SKM-1 (cell line): ENCODE data around the gene ZNF727.
"Not testable (repeated sequence)": the region's sequence is repeated elsewhere in the genome, so short reads cannot be mapped to it uniquely, and the experiment has no call there.

Experiments used
- DNase-seq: peaks from one replicate; lab custom pipeline; 2025; ENCODE audit not compliant: unreplicated experiment; lab: John Stamatoyannopoulos, UW

ZNF727 gene

DNA sequence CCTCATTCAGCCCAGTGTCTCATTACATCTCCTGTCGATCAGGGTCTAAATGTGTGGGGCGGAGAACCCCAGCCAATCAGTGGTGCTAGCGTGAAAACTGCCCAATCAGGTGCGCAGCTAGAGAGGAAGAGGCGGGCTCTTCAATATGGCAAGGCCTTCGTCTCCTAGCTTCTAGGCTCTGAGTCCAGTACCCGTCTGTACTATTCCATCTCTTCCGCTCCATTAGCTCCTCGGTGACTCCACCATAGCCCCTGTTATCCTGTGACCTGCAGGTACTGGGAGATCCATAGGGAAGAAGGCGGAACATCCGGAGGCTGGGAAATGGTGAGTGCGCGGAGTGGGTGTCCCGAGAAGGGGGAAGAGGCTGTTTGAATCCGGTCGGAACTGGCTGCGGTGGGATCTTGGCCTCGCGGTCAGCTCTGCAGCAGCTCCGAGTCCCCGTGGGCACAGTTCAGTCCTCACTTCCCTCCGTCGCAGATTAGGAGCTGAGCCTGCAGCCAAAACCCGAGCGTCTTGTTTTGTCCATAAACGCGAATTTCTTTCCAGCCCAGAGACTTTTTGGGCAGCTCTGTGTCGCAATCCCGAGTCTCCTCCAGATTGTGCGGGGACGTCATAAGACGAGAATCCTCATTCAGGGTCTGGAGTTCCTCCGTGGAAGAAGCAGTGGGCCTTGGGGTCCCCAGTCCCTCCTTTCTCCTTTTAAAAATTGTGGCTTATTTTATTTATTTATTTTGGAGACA is at the start of gene ZNF727:
Gene ZNF727 (plus strand): TSS at position 134 of the 740 bp plus-strand sequence. CDS start 188 bp downstream, at position 322.
- no peak for DNase-seq

- no peak for DNase-seq
These were observed 46.7 kb upstream of the ZNF727 start, which contains the start of gene ZNF722 for GRCh38 chr7:63998549-63998948. TSS of gene ZNF722 (plus strand) at chr7:63998849. CDS start at chr7:63998962, 113 bp downstream.

- DNase-seq, result not testable (repeated sequence)
These were observed 29.7 kb upstream of the ZNF727 start for GRCh38 chr7:64015496-64015895.

DNA sequence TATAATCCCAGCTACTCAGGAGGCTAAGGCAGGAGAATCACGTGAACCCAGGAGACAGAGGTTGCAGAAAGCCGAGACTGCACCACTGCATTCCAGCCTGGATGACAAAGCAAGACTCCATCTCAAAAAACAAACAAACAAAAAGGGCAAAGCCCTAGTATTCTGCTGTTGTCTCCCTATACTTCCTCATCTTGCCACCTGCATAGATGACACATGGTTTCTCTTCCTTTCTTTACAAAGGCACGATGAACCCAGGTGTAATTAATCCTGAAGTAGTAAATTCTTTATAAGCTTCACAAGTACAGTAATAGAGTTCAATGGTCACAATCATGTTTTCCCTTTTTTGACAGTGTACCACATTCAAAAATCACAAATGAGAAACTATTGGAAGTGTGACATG is 9.8 kb upstream of the ZNF727 start:
- no peak for DNase-seq

DNA sequence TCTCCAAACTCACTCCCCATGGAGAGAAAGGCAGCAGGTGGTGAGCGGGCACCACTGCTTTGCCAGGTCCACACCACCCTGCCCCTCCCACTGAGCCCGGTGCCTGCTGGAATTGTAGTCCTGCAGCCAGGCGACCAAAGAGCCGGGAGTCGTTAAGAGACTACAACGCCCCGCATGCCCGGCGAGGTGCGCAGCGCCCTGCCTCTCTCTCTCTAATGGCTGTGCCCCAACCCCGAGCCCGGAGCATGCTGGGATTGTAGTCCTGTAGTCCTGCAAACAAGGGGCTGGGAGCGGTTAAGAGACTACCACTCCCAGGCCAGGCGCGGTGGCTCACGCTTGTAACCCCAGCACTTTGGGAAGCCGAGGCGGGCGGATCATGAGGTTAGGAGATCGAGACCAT is 8.1 kb upstream of the ZNF727 start:
- DNase-seq, result no peak

DNA sequence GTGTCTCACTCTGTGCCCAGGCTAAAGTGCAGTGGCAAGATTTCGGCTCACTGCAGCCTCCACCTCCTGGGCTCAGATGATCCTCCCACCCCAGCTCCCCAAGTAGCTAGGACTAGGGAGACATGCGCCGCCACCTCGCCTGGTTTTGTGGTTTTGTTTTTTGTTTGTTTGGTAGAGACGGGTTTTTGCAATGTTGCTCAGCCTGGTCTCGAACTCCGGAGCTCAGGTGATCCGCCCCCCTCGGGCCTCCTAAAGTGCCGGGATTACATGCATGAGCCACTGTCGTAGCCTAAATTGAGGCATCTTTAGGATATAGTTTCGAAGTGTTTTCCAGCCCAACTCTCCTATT is 781 bp downstream of the ZNF727 start:
- DNase-seq, result no peak

GRCh38 chr7:64077837-64078698 is 32.8 kb downstream of the ZNF727 start:
- not testable (repeated sequence) for DNase-seq

- DNase-seq, result no peak
These were observed 33.4 kb downstream of the ZNF727 start for GRCh38 chr7:64078699-64078994.

DNA sequence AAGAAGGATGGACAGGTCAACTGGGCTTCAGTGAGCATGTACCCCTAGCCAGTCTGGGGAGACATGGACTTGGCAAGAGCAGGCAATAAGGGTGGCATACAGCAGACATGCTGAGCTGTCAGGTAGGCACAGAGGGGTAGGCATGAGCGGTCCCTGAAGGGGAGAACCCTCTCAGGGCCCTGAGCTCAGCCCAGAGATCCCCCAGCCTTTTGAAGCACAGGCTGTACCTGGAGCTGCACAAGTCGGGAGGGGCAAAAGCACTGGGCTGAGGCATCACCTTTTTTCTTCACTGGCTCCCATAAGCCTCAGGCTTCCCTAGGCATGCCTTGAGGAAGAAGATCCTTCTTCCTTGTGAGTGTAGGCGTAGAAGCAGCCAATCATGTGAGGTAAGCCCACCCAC is 42.3 kb downstream of the ZNF727 start:
- DNase-seq, result no peak

GRCh38 chr7:64088863-64089262 is 43.6 kb downstream of the ZNF727 start:
- not testable (repeated sequence) for DNase-seq
